Ectodermal cell (in vitro differentiated cells): Measurements from ENCODE around the gene DIRAS2.

Experiments
- H3K27ac ChIP-seq: 2 replicates; pipeline ENCODE4 v1.7.0; 2013; ENCODE audit warnings: mild to moderate bottlenecking, low read depth, low read length; ENCODE audit not compliant: insufficient read depth, poor library complexity, severe bottlenecking
- H3K27me3 ChIP-seq: 2 replicates; pipeline ENCODE4 v1.7.0; 2013; ENCODE audit warnings: mild to moderate bottlenecking, low read length; ENCODE audit not compliant: insufficient read depth, control insufficient read depth, poor library complexity, severe bottlenecking
- H3K36me3 ChIP-seq: one replicate; pipeline ENCODE4 v1.7.0; 2013; ENCODE audit warnings: low read length; ENCODE audit not compliant: control insufficient read depth, insufficient read depth
- H3K4me1 ChIP-seq: one replicate; pipeline ENCODE4 v1.7.0; 2013; ENCODE audit warnings: low read length; ENCODE audit not compliant: control insufficient read depth, insufficient read depth
- H3K4me3 ChIP-seq: 2 replicates; pipeline ENCODE4 v1.7.0; 2013; ENCODE audit warnings: low read depth, low read length, control low read depth; ENCODE audit not compliant: insufficient read depth
- H3K9me3 ChIP-seq: 2 replicates; pipeline ENCODE4 v1.7.0; 2013; ENCODE audit warnings: mild to moderate bottlenecking, low read length, moderate library complexity; ENCODE audit not compliant: control insufficient read depth
- WGBS, 2 experiments: methylation state at CpG; one replicate each; pipeline ENCODE4 v1.1.7; 2013; ENCODE audit warnings: missing lambda C conversion rate in 2 of 2; 5-methylcytosine and 5-hydroxymethylcytosine counted together

Gene DIRAS2

GRCh38 chr9:90647843-90648242 lies 5.2 kb upstream of the DIRAS2 start:
- Histone ChIP-seq H3K27ac (no peak overlapping the region), H3K4me3 (no peak overlapping the region), H3K27me3 (no peaks in the 10 kb centered on the region), H3K9me3 (no peaks in the 10 kb centered on the region), H3K4me1 (no peaks in the 10 kb centered on the region), H3K36me3 (no peaks in the 10 kb centered on the region)
- 91 to 93% methylated on average over 2 of the region's 2 CpGs for WGBS, 2 experiments

GRCh38 chr9:90645721-90646120 lies 3.1 kb upstream of the DIRAS2 start:
- Histone ChIP-seq H3K27me3 (peaks cover 14% of the 10 kb centered on the region), H3K9me3 (no peaks in the 10 kb centered on the region), H3K36me3 (no peaks in the 10 kb centered on the region), H3K27ac (no peak overlapping the region), H3K4me1 (no peaks in the 10 kb centered on the region), H3K4me3 (no peak overlapping the region)
- 93 to 94% methylated on average over 1 of the region's 1 CpG for WGBS, 2 experiments

- H3K9me3 ChIP-seq = no peaks in the 10 kb centered on the region
- WGBS, 2 experiments = 20 to 26% methylated on average over 10 of the region's 10 CpGs
- H3K27me3 ChIP-seq = peaks cover 14% of the 10 kb centered on the region
- H3K4me1 ChIP-seq = no peaks in the 10 kb centered on the region
- H3K4me3 ChIP-seq = peak overlapping the region; percentile 51
- H3K36me3 ChIP-seq = no peaks in the 10 kb centered on the region
- H3K27ac ChIP-seq = no peak overlapping the region
Measured at GRCh38 chr9:90641884-90642487, 638 bp downstream of the DIRAS2 start.

- Histone ChIP-seq H3K4me3 (no peak overlapping the region), H3K4me1 (no peaks in the 10 kb centered on the region), H3K36me3 (no peaks in the 10 kb centered on the region), H3K27ac (no peak overlapping the region), H3K9me3 (no peaks in the 10 kb centered on the region), H3K27me3 (peaks cover 14% of the 10 kb centered on the region)
- 78 to 86% methylated on average over 1 of the region's 2 CpGs for WGBS, 2 experiments
Measured at GRCh38 chr9:90641086-90641485, 1.5 kb downstream of the DIRAS2 start.

GRCh38 chr9:90640361-90640760 lies 2.3 kb downstream of the DIRAS2 start:
- peaks cover 14% of the 10 kb centered on the region for H3K27me3 ChIP-seq
- no peak overlapping the region for H3K4me3 ChIP-seq

GRCh38 chr9:90637626-90638025 lies 5.0 kb downstream of the DIRAS2 start:
- Histone ChIP-seq H3K27ac (no peak overlapping the region), H3K36me3 (no peaks in the 10 kb centered on the region), H3K9me3 (no peaks in the 10 kb centered on the region), H3K27me3 (peaks cover 14% of the 10 kb centered on the region), H3K4me1 (no peaks in the 10 kb centered on the region), H3K4me3 (no peak overlapping the region)
- WGBS, 2 experiments = 85 to 86% methylated on average over 7 of the region's 7 CpGs

More at GRCh38 chr9:90640361-90640760, 2.3 kb downstream of the DIRAS2 start:
- H3K9me3 ChIP-seq = no peaks in the 10 kb centered on the region
- H3K36me3 ChIP-seq = no peaks in the 10 kb centered on the region
- no peaks in the 10 kb centered on the region for H3K4me1 ChIP-seq
- no peak overlapping the region for H3K27ac ChIP-seq
- WGBS, 2 experiments = 89 to 100% methylated on average over 1 to 2 of the region's 2 CpGs

GRCh38 chr9:90632647-90633207 lies 9.9 kb downstream of the DIRAS2 start:
- H3K27ac ChIP-seq = no peak overlapping the region
- 88 to 93% methylated on average over 8 of the region's 8 CpGs for WGBS, 2 experiments
- peaks cover 9% of the 10 kb centered on the region for H3K4me1 ChIP-seq
- no peaks in the 10 kb centered on the region for H3K9me3 ChIP-seq
- H3K36me3 ChIP-seq = no peaks in the 10 kb centered on the region
- H3K4me3 ChIP-seq = no peak overlapping the region
- H3K27me3 ChIP-seq = no peaks in the 10 kb centered on the region

- Histone ChIP-seq H3K27ac (no peak overlapping the region), H3K9me3 (no peaks in the 10 kb centered on the region), H3K36me3 (no peaks in the 10 kb centered on the region), H3K4me1 (peaks cover 9% of the 10 kb centered on the region), H3K4me3 (no peak overlapping the region), H3K27me3 (no peaks in the 10 kb centered on the region)
- WGBS, 2 experiments = 79 to 84% methylated on average over 1 of the region's 1 CpG
Measured at GRCh38 chr9:90631964-90632363, 10.7 kb downstream of the DIRAS2 start.

GRCh38 chr9:90629991-90630390 lies 12.6 kb downstream of the DIRAS2 start:
- no peaks in the 10 kb centered on the region for H3K9me3 ChIP-seq
- no peak overlapping the region for H3K4me3 ChIP-seq
- H3K36me3 ChIP-seq = no peaks in the 10 kb centered on the region
- 91 to 94% methylated on average over 2 to 3 of the region's 3 CpGs for WGBS, 2 experiments
- peaks cover 9% of the 10 kb centered on the region for H3K4me1 ChIP-seq
- no peak overlapping the region for H3K27ac ChIP-seq
- no peaks in the 10 kb centered on the region for H3K27me3 ChIP-seq

- Histone ChIP-seq H3K36me3 (no peaks in the 10 kb centered on the region), H3K4me1 (peaks cover 9% of the 10 kb centered on the region), H3K4me3 (no peak overlapping the region), H3K27me3 (no peaks in the 10 kb centered on the region), H3K27ac (no peak overlapping the region), H3K9me3 (no peaks in the 10 kb centered on the region)
- 80 to 93% methylated on average over 3 to 6 of the region's 6 CpGs for WGBS, 2 experiments
Measured at GRCh38 chr9:90629354-90629753, 13.3 kb downstream of the DIRAS2 start.
